ENCODE results near the gene DGKG.

DNA sequence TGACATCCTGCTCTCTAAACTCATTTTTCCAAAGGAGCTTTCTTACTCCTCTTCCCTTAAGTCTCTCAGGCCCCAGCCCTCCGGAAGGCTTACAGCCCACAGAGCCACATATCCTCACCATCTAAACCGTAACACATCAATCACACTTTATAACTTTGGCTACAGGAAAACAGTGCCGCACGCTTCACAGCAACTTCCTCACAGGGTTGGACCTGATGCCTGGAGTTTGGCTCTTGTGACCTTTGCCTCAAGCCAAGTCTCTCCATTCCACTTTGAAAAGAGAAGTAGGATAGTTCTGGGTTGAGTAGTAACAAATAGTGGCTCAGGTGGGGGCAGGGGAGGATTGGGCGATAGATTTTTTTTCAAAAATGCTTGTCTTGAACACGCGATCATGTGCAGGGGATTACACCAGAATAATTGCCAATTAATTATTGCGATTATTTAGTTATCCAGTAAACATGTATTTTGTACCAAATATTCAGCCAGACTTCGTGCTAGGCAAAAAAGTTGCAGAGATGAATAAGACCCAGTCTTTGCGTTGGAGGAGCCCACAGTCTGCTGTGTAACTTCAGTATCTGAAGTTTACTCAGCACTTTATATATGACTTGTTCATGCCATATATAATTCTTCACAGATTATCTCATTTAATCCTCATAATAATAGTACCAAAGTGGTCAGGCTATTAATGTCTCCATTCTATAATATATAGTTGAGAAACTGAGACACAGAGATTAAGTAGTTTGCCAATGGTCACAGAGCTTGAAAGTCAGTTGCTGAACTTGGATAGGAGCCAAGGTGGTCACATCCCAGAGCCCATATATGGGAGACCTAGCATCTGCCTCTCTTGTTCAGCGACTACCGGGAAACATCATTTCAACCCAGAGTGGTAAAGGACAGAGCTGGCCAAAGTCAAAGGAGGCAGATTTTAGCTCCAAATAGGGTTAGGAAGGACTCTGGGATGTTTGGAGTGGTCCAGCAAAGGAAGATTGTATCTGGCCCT lies 250.8 kb downstream of the DGKG start:
- TF ChIP-seq EZH2 (IDR thresholded peaks at IDR 0.05; ENCODE audit: borderline replicate concordance, insufficient read depth, low read depth, low read length, poor library complexity, severe bottlenecking), result no peak
- TF ChIP-seq, protein P1, sequence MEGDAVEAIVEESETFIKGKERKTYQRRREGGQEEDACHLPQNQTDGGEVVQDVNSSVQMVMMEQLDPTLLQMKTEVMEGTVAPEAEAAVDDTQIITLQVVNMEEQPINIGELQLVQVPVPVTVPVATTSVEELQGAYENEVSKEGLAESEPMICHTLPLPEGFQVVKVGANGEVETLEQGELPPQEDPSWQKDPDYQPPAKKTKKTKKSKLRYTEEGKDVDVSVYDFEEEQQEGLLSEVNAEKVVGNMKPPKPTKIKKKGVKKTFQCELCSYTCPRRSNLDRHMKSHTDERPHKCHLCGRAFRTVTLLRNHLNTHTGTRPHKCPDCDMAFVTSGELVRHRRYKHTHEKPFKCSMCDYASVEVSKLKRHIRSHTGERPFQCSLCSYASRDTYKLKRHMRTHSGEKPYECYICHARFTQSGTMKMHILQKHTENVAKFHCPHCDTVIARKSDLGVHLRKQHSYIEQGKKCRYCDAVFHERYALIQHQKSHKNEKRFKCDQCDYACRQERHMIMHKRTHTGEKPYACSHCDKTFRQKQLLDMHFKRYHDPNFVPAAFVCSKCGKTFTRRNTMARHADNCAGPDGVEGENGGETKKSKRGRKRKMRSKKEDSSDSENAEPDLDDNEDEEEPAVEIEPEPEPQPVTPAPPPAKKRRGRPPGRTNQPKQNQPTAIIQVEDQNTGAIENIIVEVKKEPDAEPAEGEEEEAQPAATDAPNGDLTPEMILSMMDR (IDR thresholded peaks at IDR 0.05), result no peak

All from B cell (primary cell).